NB4 (cell line): Measurements from ENCODE around the gene IP6K1.

Experiments used
- MYC ChIP-seq: IDR thresholded peaks from 2 replicates; pipeline ENCODE4 v1.6.1; 2011; ENCODE audit warnings: low read depth, low read length
- POLR2A ChIP-seq: IDR thresholded peaks from 2 replicates; pipeline ENCODE4 v1.6.1; 2011; ENCODE audit warnings: mild to moderate bottlenecking; ENCODE audit not compliant: insufficient read length; ENCODE audit errors: extremely low read depth
- TF ChIP-seq, protein P1 (sequence below): IDR thresholded peaks from one replicate; pipeline ENCODE4 v1.5.1; 2012; ENCODE audit warnings: low read depth, low read length

DNA sequence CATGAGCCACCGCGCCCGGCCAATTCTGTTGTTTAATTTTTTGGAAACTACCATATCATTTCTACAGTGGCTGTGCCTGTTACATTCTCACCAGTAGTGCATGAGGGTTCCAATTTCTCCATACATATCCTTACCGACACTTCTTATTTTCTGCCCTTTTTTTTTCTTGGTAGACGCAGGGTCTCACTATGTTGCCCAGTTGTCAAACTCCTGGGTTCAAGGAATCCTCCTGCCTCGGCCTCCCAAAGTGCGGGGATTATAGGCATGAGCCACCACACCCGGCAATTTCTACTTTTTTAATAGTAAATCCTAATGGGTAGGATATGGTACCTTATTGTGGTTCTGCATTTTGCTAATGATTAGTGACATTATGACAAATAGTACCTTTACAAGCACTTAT lies 76.5 kb downstream of the IP6K1 start:
- TF ChIP-seq, protein P1, sequence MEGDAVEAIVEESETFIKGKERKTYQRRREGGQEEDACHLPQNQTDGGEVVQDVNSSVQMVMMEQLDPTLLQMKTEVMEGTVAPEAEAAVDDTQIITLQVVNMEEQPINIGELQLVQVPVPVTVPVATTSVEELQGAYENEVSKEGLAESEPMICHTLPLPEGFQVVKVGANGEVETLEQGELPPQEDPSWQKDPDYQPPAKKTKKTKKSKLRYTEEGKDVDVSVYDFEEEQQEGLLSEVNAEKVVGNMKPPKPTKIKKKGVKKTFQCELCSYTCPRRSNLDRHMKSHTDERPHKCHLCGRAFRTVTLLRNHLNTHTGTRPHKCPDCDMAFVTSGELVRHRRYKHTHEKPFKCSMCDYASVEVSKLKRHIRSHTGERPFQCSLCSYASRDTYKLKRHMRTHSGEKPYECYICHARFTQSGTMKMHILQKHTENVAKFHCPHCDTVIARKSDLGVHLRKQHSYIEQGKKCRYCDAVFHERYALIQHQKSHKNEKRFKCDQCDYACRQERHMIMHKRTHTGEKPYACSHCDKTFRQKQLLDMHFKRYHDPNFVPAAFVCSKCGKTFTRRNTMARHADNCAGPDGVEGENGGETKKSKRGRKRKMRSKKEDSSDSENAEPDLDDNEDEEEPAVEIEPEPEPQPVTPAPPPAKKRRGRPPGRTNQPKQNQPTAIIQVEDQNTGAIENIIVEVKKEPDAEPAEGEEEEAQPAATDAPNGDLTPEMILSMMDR = no peak
- no peak for TF ChIP-seq POLR2A
- TF ChIP-seq MYC = no peak
